Measurements from ENCODE around the gene PALLD.

GRCh38 chr4:168475745-168476144 lies 21.1 kb upstream of the PALLD start:
- no peak for TF ChIP-seq POLR2A (IDR thresholded peaks at IDR 0.05)
- TF ChIP-seq, protein P1, sequence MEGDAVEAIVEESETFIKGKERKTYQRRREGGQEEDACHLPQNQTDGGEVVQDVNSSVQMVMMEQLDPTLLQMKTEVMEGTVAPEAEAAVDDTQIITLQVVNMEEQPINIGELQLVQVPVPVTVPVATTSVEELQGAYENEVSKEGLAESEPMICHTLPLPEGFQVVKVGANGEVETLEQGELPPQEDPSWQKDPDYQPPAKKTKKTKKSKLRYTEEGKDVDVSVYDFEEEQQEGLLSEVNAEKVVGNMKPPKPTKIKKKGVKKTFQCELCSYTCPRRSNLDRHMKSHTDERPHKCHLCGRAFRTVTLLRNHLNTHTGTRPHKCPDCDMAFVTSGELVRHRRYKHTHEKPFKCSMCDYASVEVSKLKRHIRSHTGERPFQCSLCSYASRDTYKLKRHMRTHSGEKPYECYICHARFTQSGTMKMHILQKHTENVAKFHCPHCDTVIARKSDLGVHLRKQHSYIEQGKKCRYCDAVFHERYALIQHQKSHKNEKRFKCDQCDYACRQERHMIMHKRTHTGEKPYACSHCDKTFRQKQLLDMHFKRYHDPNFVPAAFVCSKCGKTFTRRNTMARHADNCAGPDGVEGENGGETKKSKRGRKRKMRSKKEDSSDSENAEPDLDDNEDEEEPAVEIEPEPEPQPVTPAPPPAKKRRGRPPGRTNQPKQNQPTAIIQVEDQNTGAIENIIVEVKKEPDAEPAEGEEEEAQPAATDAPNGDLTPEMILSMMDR (IDR thresholded peaks at IDR 0.05), result no peak

Data from esophagus squamous epithelium (tissue), 4 donors.